Endothelial cell of umbilical vein (primary cell): Measurements from ENCODE around the gene MPST. TPM values are rescaled to one million over a fixed set of nuclear protein-coding genes. Genes with fewer than 3 reads are reported as not detected.

ENCODE experiments used
- BruUV-seq: library from RNA; stranded (reverse); fragments of 400-500 nt; replicated peaks from 2 replicates; lab custom pipeline; 2021; lab: Mats Ljungman, UMichigan
- CTCF ChIA-PET: fragments of 300-600, 350-600 bp; sonication (Branson Sonifier 250); formaldehyde crosslinking; loops from one replicate; lab custom pipeline; 2021; ENCODE audit warnings: antibody characterized with exemption, inconsistent platforms; lab: Charles Lee
- POLR2A ChIA-PET: fragments of 300-600, 350-600 bp; sonication (Branson Sonifier 250); formaldehyde crosslinking; loops from one replicate; lab custom pipeline; 2021; ENCODE audit warnings: antibody characterized with exemption, inconsistent platforms; lab: Charles Lee
- DNase-seq: peaks from one replicate; pipeline ENCODE4 v3.0.0-alpha.2; 2011; ENCODE audit warnings: low read depth, low spot score
- FAIRE-seq: peaks from 2 replicates; lab custom pipeline; 2011; peaks lifted over from hg19 to GRCh38; lab: Jason Lieb, UNC
- H2AFZ ChIP-seq: 2 replicates; pipeline ENCODE4 v1.6.0; 2012; ENCODE audit warnings: low read depth, low read length, control low read depth, inconsistent platforms
- H3K27ac ChIP-seq: 2 replicates; pipeline ENCODE4 v1.5.1; 2011; ENCODE audit warnings: low read depth, mild to moderate bottlenecking, control low read depth, low read length, moderate library complexity; ENCODE audit not compliant: insufficient read depth
- H3K27me3 ChIP-seq, 2 experiments: 2 replicates each; pipeline versions ENCODE4 v1.6.0 to v1.6.1; 2011; ENCODE audit warnings: low read length in 2 of 2, mixed read lengths in 1 of 2; ENCODE audit not compliant: control insufficient read depth in 2 of 2, insufficient read depth in 2 of 2
- H3K36me3 ChIP-seq, 2 experiments: 2 replicates in 1 of 2; 3 replicates in 1 of 2; pipeline ENCODE4 v1.5.1; 2011; ENCODE audit warnings: low read length in 2 of 2, mild to moderate bottlenecking in 1 of 2, moderate library complexity in 1 of 2; ENCODE audit not compliant: control insufficient read depth in 2 of 2, insufficient read depth in 2 of 2; ENCODE audit errors: extremely low read depth in 1 of 2
- H3K4me1 ChIP-seq: 3 replicates; pipeline ENCODE4 v1.5.1; 2011; ENCODE audit warnings: mild to moderate bottlenecking, low read length; ENCODE audit not compliant: control insufficient read depth, insufficient read depth; ENCODE audit errors: extremely low read depth
- H3K4me2 ChIP-seq: 2 replicates; pipeline ENCODE4 v1.6.1; 2011; ENCODE audit warnings: low read length, control low read depth, mixed read lengths; ENCODE audit not compliant: insufficient read depth
- H3K4me3 ChIP-seq, 3 experiments: fragments of 200-600 bp in 1 of 3; sonication (generic), shearing (Covaris generic) in 1 of 3; replicated peaks in 1 of 3; 2 replicates each; pipeline ENCODE4 v1.5.1; 2011 to 2016; ENCODE audit warnings: control low read depth in 3 of 3, low read length in 3 of 3, mild to moderate bottlenecking in 2 of 3, inconsistent platforms in 1 of 3, low read depth in 1 of 3, moderate library complexity in 1 of 3; ENCODE audit not compliant: insufficient read depth in 1 of 3
- H3K79me2 ChIP-seq: 2 replicates; pipeline ENCODE4 v1.6.0; 2012; ENCODE audit warnings: low read length, inconsistent platforms; ENCODE audit not compliant: control insufficient read depth, insufficient read depth
- H3K9ac ChIP-seq: replicated peaks from 2 replicates; pipeline ENCODE3; 2011; ENCODE audit warnings: low read length, control low read depth; ENCODE audit not compliant: insufficient read depth; ENCODE audit errors: extremely low read depth
- H3K9me1 ChIP-seq: replicated peaks from 3 replicates; pipeline ENCODE4 v1.6.0; 2011; ENCODE audit warnings: mild to moderate bottlenecking, low read length; ENCODE audit not compliant: control insufficient read depth, insufficient read depth; ENCODE audit errors: extremely low read depth
- H3K9me3 ChIP-seq: replicated peaks from 2 replicates; pipeline ENCODE4 v1.5.1; 2012; ENCODE audit warnings: low read length, inconsistent platforms; ENCODE audit not compliant: control insufficient read depth, insufficient read depth
- H4K20me1 ChIP-seq: replicated peaks from 2 replicates; pipeline ENCODE3; 2011; ENCODE audit warnings: mild to moderate bottlenecking, low read length; ENCODE audit not compliant: control insufficient read depth, insufficient read depth; ENCODE audit errors: extremely low read depth
- CTCF ChIP-seq, 2 donors: IDR thresholded peaks; 1 replicate in 1 of 2; 2 replicates in 1 of 2; pipeline ENCODE4 v1.5.1; 2011; ENCODE audit warnings: low read length in 2 of 2, mild to moderate bottlenecking in 2 of 2, moderate library complexity in 2 of 2, control low read depth in 1 of 2, inconsistent platforms in 1 of 2, low read depth in 1 of 2; ENCODE audit not compliant: insufficient read depth in 1 of 2; ENCODE audit errors: extremely low read depth in 1 of 2
- EZH2 ChIP-seq: IDR thresholded peaks from 2 replicates; pipeline ENCODE4 v1.6.1; 2012; ENCODE audit warnings: borderline replicate concordance, low read depth, mild to moderate bottlenecking, moderate library complexity, low read length, inconsistent platforms; ENCODE audit not compliant: severe bottlenecking
- FOS ChIP-seq: IDR thresholded peaks from 2 replicates; pipeline ENCODE4 v1.6.1; 2011; ENCODE audit warnings: mild to moderate bottlenecking, low read length, moderate library complexity, borderline replicate concordance; ENCODE audit not compliant: insufficient read depth
- GATA2 ChIP-seq: IDR thresholded peaks from 2 replicates; pipeline ENCODE4 v1.7.0; 2011; ENCODE audit warnings: low read depth, mild to moderate bottlenecking, moderate library complexity, mixed read lengths, low read length; ENCODE audit not compliant: insufficient read length, insufficient read depth
- JUN ChIP-seq: IDR thresholded peaks from 2 replicates; pipeline ENCODE4 v1.6.1; 2011; ENCODE audit warnings: borderline replicate concordance, low read depth; ENCODE audit not compliant: insufficient read length, insufficient read depth
- MYC ChIP-seq: IDR thresholded peaks from one replicate; pipeline ENCODE4 v1.6.1; 2011; ENCODE audit warnings: mild to moderate bottlenecking, low read depth, low read length
- POLR2A ChIP-seq: IDR thresholded peaks from 2 replicates; pipeline ENCODE4 v1.6.1; 2012; ENCODE audit warnings: low read depth, mild to moderate bottlenecking, control low read depth, low read length
- POLR2AphosphoS5 ChIP-seq: IDR thresholded peaks from 2 replicates; pipeline ENCODE4 v1.6.1; 2012; ENCODE audit warnings: low read depth, mild to moderate bottlenecking, control low read depth, low read length, moderate library complexity; ENCODE audit not compliant: insufficient read depth
- dilution Hi-C: fragments of 300-500 bp; cut with MboI; formaldehyde crosslinking; loops from one replicate; pipeline ENCODE4 v1.15.0; 2019; ENCODE audit warnings: low sequenced_read_pairs; ENCODE audit not compliant: extremely low pct_ligation_motif_present
- intact Hi-C: fragments of 100-400 bp; cut with micrococcal nuclease; formaldehyde crosslinking; loops from one replicate; pipeline ENCODE4 v1.10.0; 2022
- polyA plus RNA-seq, 4 experiments: library from polyadenylated mRNA; depleted of rRNA in 3 of 4; stranded (reverse) in 3 of 4; unstranded in 1 of 4; fragments of >200 nt; gene quantifications; 2 replicates each; pipeline versions ENCODE4 v1.2.1 to v1.2.3, GENCODE V29; 2011 to 2012; ENCODE audit warnings: missing spikeins in 1 of 4
- total RNA-seq: library from RNA; stranded (reverse); gene quantifications from 2 replicates; pipeline ENCODE4 v1.2.3, GENCODE V29; 2021
- TF ChIP-seq, protein P1 (sequence below): IDR thresholded peaks from 2 replicates; pipeline ENCODE4 v1.6.1; 2011; ENCODE audit not compliant: insufficient read depth, insufficient read length

The MPST gene
- total and polyA plus RNA-seq, 2 donors (not counting 3 experiments of a cell fraction or from before 2014, with no cell fraction given): 93.2 to 124 TPM

GRCh38 chr22:37050913-37051312 is 31.4 kb downstream of the MPST start:
- CTCF ChIA-PET: interaction anchor here (0.7 to 1.8 kb wide), 10 partner anchors 8 to 504 kb away, joined by 3 to 8 read pairs (median 6); partner anchors contain the start of gene TST
- no TSS peak for BruUV-seq
- FAIRE-seq (no peak), DNase-seq (no peak)
- Histone ChIP-seq H3K36me3 (peaks cover 0 to 12% of the 10 kb centered on the region in 2 experiments), H3K27ac (no peak overlapping the region), H2AFZ (no peak overlapping the region), H3K4me2 (no peak overlapping the region), H4K20me1 (no peaks in the 10 kb centered on the region), H3K9me1 (no peaks in the 10 kb centered on the region), H3K27me3 (no peaks in the 10 kb centered on the region), H3K4me3 (no peak overlapping the region), H3K9ac (no peak overlapping the region), H3K4me1 (peaks cover 7% of the 10 kb centered on the region), H3K79me2 (peaks cover 3% of the 10 kb centered on the region), H3K9me3 (no peaks in the 10 kb centered on the region)
- TF ChIP-seq MYC (no peak), JUN (no peak), POLR2AphosphoS5 (no peak), CTCF (IDR thresholded peaks at IDR 0.05; ENCODE audit: extremely low read depth in 1 of 2, insufficient read depth in 1 of 2, low read depth in 1 of 2, low read length in 2 of 2) (no peak), FOS (no peak), EZH2 (no peak), POLR2A (no peak), GATA2 (no peak)
- TF ChIP-seq, protein P1, sequence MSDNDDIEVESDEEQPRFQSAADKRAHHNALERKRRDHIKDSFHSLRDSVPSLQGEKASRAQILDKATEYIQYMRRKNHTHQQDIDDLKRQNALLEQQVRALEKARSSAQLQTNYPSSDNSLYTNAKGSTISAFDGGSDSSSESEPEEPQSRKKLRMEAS: no peak
- POLR2A ChIA-PET: no interaction called here
- intact Hi-C loops (no loop called here), dilution Hi-C loops (no loop called here)
